Epithelial cell of umbilical artery (primary cell): ENCODE results near the gene SPDYE2. TPM values are rescaled to one million over a fixed set of nuclear protein-coding genes. Genes with fewer than 3 reads are reported as not detected.

ENCODE experiments used
- total RNA-seq: library from RNA; depleted of rRNA; stranded (reverse); fragments of >200 nt; gene quantifications from 2 replicates; pipeline ENCODE4 v1.2.3, GENCODE V29; 2014

Gene SPDYE2, protein sequence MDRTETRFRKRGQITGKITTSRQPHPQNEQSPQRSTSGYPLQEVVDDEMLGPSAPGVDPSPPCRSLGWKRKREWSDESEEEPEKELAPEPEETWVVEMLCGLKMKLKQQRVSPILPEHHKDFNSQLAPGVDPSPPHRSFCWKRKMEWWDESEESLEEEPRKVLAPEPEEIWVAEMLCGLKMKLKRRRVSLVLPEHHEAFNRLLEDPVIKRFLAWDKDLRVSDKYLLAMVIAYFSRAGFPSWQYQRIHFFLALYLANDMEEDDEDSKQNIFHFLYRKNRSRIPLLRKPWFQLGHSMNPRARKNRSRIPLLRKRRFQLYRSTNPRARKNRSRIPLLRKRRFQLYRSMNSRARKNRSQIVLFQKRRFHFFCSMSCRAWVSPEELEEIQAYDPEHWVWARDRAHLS
- not detected in 2 replicates for total RNA-seq

DNA sequence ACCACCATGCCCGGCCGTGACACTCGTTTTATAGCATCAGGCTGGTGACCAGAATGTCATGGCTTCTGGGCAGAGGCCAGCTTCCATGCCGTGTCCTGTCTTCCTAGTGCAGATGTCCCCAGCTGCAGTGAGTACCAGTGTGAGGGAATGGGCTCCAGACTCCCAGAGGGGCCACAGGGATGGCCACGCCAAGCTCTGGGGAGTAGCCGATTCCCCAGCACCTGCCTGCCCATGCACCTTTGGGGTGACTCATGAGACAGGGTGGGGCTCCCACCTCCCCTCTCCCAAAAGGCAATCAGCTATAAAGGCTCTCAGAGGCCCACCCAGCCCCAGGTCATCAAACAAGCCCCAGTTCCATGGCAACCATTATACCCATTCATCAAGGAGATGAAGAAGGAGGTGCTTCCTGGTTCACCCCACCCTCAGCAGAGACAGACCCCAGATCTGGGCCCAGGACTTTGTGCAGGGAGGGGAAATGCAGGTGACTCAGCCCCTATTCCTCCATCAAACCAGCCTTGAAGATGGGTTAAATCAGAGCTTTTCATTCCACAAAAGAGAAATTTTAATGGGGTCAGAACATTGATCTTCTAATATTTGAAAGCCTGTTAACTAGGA, at the start of gene SPDYE2:
TSS of gene SPDYE2 (plus strand) at position 419 of the 615 bp plus-strand sequence. CDS start 2,030 bp downstream, outside the sequence.

DNA sequence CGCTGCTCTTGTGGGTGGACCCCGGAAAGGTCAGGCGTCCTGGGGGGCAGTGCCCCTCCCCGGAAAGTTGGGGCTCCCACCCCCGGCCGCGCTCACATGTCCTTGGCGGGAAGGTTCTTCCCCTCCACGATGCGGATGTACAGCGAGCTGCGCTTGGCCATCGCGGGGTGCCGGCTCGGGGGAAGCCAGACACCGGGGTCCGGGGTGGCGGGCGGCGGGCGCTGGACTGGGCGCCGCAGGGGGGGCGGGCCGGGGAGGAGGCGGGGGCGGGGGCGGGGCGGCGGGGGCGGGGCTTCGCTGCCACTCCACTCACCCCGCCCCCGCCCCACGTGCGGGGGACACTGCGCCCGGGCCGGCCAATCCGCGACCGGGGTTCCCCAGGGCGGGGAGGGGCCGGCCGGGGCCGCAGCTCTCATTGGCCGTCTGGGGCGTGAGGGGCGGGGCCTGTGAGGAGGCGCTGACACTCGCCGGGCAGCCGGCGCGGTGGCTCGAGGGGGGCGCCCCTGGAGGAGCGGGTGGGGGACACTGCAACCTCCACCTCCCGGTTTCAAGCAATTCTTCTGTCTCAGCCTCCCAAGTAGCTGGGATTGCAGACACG, 33.4 kb upstream of the SPDYE2 start, which contains the start of gene RASA4B:
TSS of gene RASA4B (minus strand) at position 228 of the 598 bp plus-strand sequence. CDS start at position 161, 67 bp downstream.

DNA sequence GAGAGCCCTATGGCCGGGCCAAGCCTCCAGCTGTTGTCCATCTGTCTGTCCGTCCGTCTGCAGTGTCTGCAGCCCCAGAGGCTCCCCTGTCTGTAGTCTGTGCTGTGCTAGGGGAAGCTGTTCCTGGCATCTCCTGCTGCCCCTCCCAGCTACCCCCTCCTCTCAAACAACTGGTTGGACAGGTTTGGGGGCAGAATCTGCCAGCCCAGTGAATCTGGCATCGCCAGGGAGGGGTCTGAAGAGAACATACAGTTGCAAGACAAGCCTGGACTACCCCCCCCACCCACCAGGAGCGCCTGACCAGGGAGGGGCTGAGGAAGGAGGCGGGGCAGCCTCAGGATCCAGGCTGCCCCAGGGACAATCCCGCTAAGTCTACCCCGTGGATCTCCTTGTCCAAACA, 7.4 kb upstream of the SPDYE2 start, which contains the start of gene UPK3BL2:
TSS of gene UPK3BL2 (minus strand) at position 101 of the 400 bp plus-strand sequence. CDS start at position 41, 60 bp downstream.

DNA sequence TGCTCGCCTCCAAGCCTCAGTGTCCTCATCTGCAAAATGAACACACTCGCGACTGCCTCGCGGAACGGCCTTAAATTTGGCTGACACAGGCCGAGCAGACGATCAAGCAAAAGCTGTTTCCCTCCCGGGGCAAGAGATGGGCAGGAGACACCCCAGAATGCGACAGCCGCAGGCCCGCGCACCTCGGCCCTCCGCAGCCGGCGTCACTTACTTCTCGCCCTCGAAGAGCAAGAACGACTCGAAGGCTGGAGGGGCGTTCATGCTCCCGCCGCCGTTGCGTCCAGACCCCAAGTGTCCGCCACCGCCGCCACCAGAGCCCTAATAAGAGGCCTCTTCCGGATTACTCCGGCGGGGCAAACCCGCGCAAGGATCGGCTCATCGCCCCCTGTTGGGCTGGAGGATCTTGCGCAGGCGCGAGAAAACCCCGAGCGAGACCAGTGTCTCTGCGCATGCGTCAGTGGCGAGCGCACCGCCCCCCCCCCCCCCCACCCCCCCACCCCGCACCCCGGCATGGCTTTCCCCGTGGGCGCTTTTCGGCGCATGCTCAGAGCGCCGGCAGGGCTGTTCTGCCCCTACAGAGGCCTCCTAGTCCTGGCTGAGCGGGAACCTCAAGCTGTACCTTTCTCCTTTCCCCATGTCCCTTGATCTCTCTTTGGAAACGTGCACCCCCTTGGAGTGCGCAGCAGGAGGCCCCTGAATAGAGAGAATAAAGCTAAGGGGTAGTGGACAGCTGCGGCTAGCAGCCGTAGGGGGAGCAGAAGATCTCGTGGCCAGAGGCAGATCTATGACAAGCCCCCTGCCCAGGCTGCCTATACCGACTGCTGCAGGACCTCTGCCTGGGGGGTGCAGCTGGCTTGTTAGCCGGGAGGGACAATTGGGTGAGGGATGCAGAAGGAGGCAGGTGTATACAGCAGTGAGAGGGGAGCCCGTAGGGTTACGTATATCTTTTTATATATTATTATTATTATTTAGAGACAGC, 21.5 kb downstream of the SPDYE2 start, which contains the start of gene POLR2J3:
TSS of gene POLR2J3 (minus strand) at position 323 of the 979 bp plus-strand sequence. CDS start at position 261, 62 bp downstream.

Other genes starting within 250 kb of the SPDYE2 start
- gene SPDYE6, start 194.8 kb upstream of the SPDYE2 start, total RNA-seq, result not detected in 2 replicates
- gene PRKRIP1, start 154.9 kb upstream of the SPDYE2 start, total RNA-seq, result 10.4 and 18.5 TPM in 2 replicates
- gene ORAI2, start 117.7 kb upstream of the SPDYE2 start, total RNA-seq, result 63.3 and 125 TPM in 2 replicates
- gene ALKBH4, start 86.4 kb upstream of the SPDYE2 start, total RNA-seq, result 12.0 and 13.0 TPM in 2 replicates
- gene LRWD1, start 86.2 kb upstream of the SPDYE2 start, total RNA-seq, result 31.3 and 33.8 TPM in 2 replicates
- 21.9 and 41.9 TPM in 2 replicates for gene POLR2J, start 72.3 kb upstream of the SPDYE2 start, total RNA-seq
- 0.65 and 3.2 TPM in 2 replicates for gene RASA4B, start 33.4 kb upstream of the SPDYE2 start, total RNA-seq
- gene UPK3BL2, start 7.5 kb upstream of the SPDYE2 start, total RNA-seq, result 0.65 and 1.1 TPM in 2 replicates
- 16.6 and 19.3 TPM in 2 replicates for gene POLR2J3, start 21.4 kb downstream of the SPDYE2 start, total RNA-seq
- gene RASA4, start 65.5 kb downstream of the SPDYE2 start, total RNA-seq, result 4.9 and 9.9 TPM in 2 replicates
- 1.9 and 3.0 TPM in 2 replicates for gene UPK3BL1, start 91.6 kb downstream of the SPDYE2 start, total RNA-seq
- not detected in 2 replicates for gene SPDYE2B, start 99.1 kb downstream of the SPDYE2 start, total RNA-seq
- 1.9 and 2.9 TPM in 2 replicates for gene POLR2J2, start 120.4 kb downstream of the SPDYE2 start, total RNA-seq
- gene FAM185A, start 197.8 kb downstream of the SPDYE2 start, total RNA-seq, result 6.5 and 12.5 TPM in 2 replicates